GM21786 (cell line): ENCODE data around the gene OTUB1.

Experiments used
- ATAC-seq: cut with Tn5 transposase; IDR thresholded peaks from one replicate; pipeline ENCODE4 v1.9.1; 2021; ENCODE audit not compliant: unreplicated experiment

OTUB1 gene

DNA sequence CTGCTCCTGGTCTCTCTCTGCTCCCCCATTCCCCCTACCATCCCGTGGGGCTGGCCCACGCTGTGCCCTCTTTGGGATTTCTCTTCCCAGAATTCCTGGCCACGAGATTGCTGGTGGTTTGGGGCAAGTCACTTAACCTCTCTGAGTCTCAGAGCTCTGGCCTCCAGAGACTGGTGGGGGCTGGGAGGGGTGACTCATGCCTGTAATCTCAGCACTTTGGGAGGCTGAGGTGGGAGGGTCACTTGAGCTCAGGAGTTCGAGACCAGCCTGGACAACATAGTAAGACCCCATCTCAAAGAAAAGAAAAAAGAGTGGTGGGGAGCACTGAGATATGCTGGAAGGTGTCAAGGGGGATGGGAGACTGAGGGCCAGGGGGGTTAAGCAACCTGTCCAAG is 18.3 kb downstream of the OTUB1 start:
- no peak for ATAC-seq

DNA sequence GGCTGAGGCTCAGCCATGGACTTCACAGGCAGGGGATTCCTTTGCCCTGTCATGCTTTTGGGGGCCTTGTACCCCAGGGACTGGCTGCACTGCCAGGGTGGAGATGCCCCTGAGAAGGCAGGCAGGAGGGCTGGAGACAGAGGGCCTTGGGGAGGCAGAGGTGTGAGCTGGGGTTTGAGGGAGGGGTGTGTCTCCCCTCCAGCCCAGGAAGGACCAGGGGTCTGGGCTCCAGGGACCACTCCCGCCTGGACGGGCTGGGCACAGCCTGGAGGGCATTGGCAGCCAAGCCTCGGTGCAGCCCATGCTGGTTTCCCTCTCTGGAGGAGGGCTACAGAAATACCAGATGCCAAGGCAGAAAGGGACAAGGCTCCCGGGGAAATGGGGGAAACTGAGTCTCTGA is 19.5 kb downstream of the OTUB1 start:
- ATAC-seq = no peak

- ATAC-seq = no peak
Observed at GRCh38 chr11:64006398-64006797, 20.2 kb downstream of the OTUB1 start.

DNA sequence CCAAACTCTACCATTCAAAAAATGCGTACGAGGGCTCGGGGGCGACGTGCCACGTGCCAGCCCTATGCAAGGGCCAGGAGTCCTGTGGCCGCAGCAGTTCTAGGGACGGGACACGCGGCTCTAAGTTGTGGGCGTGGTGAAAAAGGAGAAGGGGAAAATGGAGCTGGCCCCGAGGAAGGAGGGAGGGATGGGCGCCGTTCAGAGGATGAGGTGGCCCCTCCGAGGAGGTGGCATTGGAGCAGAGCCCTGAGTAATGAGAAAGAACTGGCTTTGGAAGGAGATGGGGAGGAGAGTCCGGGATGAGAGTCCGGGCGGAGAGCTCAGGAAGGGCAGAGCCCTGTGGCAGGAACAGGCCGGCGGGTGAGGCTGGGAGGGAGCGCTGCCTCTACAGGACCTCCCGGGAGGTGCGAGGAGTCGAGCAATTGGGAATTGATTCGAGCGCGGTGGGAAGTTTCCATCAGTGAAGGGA is 21.0 kb downstream of the OTUB1 start:
- no peak for ATAC-seq

GRCh38 chr11:64007629-64008282 is 21.5 kb downstream of the OTUB1 start:
- no peak for ATAC-seq

GRCh38 chr11:64008283-64008913 is 22.2 kb downstream of the OTUB1 start:
- no peak for ATAC-seq

DNA sequence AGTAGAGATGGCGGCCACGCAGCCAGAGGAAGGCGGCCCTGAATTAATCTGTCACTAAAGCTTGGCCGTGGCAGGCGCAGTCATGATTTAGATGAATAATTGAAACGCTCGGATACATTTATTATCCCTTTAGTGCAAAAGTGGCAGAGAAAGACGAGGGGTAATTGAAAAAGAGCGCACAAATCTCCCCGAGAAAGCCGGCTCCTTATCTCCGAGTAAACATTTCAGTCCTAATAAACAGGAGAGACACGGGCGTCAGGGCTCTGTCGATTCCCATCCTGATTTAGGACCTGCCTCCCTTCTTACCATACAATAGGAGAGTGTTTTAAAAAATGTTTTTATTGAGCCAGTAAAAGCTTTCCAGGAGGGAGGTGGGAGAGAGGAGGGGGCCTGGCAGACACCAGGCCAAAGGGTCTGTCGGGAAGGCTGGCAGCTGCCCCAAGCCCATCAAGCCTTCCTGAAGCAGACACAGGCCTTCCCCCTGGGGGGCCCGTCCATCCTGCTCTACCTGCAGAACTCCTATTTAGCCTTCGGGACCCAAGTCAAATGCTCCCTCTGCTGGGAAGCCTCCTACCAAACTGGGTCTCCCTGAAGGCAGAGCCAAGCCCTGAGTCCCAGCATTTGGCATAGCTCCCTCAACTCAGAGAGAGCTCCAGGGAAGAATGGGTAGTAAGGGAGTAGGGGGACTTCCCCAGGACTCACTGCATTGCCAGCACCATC is 22.8 kb downstream of the OTUB1 start:
- no peak for ATAC-seq

DNA sequence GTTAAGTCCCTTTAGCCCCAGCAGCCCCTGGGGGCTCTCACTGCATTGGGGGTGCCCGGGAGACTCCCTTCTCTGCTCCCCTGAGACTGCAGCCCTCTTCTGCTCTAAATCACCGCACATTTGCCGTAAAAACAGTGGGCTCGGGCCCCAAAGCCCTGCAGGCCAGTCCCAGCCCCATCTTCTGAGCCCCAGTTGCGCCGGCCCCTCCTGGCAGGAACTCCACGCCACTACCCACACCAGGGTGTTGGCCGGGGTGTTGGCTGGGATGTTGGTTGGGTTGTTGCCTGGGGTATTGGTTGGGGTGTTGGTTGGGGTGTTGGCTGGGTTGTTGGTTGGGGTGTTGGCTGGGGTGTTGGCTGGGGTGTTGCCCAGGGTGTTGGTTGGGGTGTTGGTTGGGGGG is 23.5 kb downstream of the OTUB1 start:
- no peak for ATAC-seq

GRCh38 chr11:64010783-64011182 is 24.5 kb downstream of the OTUB1 start:
- ATAC-seq = no peak

DNA sequence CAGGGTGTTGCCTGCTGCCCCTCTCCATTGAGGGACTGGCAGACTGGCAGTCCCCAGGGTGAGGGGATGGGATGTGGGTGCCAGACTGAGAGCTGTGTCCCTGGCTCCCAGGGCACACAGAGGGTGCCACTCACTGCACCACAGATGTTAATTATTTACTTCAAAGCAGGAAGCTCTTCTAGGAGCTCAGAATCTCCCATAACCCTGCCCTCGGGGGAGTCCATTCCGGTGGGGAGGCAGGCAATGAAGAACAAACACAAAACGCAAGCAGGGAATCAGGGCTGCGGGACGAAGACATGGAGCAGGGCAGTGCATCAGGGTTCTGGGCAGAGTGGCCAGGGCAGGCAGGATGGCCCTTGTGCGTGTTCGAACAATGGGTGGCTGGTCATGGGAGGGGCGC is 25.1 kb downstream of the OTUB1 start:
- no peak for ATAC-seq

GRCh38 chr11:64013141-64013896 is 27.1 kb downstream of the OTUB1 start:
- no peak for ATAC-seq

DNA sequence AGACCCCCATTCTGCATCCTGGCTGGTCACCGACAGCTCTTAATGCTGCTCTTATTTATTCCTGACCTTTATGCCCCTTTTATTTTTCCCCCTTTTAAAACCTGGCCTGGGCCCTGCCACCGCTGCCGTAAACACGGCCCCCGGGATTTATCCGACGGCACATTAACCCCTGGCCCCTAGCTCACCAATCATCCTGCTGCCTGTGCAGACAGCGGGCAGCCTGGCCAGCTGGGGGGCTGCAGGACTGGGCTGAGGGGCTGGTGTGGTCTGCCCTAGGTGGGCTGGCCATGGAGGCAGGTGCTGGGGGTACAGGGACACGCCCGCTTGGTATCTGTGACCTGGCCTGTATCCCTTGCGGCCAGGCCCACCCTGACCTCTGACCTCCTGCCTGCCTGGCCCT is 28.1 kb downstream of the OTUB1 start:
- no peak for ATAC-seq

- ATAC-seq = no peak
Observed at GRCh38 chr11:64015510-64015909, 29.3 kb downstream of the OTUB1 start.

- ATAC-seq = no peak
Observed at GRCh38 chr11:64015935-64016845, 30.0 kb downstream of the OTUB1 start.

DNA sequence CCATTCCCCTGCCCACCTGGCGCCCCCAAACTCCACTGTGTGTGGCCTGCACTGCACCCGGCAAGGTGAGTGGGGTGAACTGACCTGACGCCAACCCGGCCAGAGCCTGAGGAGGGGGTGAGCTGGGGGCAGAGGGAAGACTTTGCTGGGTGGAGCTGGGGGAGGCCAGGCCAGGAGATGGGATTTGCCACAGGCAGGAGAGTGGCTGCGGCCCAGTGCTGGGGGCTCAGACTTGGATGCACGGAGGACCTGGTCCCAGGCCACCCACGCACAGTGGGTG is 31.6 kb downstream of the OTUB1 start:
- no peak for ATAC-seq

DNA sequence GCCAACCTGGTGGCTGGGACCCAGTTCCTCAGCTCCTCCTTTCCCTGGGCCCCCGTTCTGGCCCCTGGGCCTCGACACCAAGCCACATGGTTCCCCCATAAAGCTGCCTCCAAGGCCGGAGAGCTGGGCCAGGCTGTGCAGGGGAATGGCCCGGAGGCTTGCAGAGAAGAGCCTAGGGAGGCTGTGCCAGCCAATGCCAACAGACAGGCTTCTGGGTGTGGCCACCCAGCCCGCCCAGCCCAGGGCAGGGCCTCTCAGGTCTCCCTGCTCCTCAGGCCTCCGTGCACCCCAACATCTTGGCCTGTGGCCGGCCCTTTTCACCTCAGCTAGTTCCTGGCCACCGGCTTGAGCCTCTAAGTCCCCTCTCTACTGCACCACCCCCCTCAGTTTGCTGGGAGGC is 32.1 kb downstream of the OTUB1 start:
- no peak for ATAC-seq

GRCh38 chr11:64019106-64020037 is 33.1 kb downstream of the OTUB1 start:
- no peak for ATAC-seq

- no peak for ATAC-seq
Observed at GRCh38 chr11:64020976-64021756, 34.9 kb downstream of the OTUB1 start.

GRCh38 chr11:64021757-64022093 is 35.5 kb downstream of the OTUB1 start:
- no peak for ATAC-seq
